Measurements from ENCODE around the gene HSPA8. TPM values are rescaled to one million over a fixed set of nuclear protein-coding genes. Genes with fewer than 3 reads are reported as not detected.

HSPA8 gene
- total RNA-seq, 2 experiments from 2014 or later: 1,029 to 1,909 TPM

DNA sequence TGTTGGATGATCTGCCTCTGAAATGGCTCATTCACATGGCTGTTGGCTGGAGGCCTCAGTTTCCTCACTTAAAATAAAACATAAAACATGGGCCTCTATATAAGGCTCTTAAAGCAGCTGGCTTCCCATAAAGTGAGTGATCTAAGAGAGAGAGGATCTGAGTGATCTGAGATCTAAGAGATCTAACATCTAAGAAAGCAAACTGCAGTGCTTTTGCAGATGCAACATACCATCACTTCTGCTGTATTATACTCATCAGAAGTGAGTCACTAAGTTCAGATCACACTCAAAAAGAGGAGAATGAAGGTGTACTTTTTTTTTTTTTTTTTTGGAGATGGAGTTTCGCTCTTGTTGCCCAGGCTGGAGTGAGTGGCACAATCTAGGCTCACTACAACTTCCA, 18.1 kb upstream of the HSPA8 start:
- H3K27ac ChIP-seq (ENCODE audit: low read depth, low read length, poor library complexity, severe bottlenecking): no peak overlapping the region
- H3K36me3 ChIP-seq (ENCODE audit: insufficient read depth, low read length): no peaks in the 10 kb centered on the region
- CTCF ChIA-PET (ENCODE audit: unreplicated experiment): no interaction called here
- H4K20me1 ChIP-seq (ENCODE audit: insufficient read depth, low read length): no peaks in the 10 kb centered on the region
- BruUV-seq (replicated peaks): no TSS peak
- H3K4me2 ChIP-seq (ENCODE audit: low read length): no peak overlapping the region
- no peaks in the 10 kb centered on the region for H3K4me1 ChIP-seq (ENCODE audit: insufficient read depth, low read length, poor library complexity, severe bottlenecking)
- no peak overlapping the region for H2AFZ ChIP-seq (ENCODE audit: low read length)
- DNase-seq (ENCODE audit: low spot score): no peak
- no peaks in the 10 kb centered on the region for H3K79me2 ChIP-seq (ENCODE audit: insufficient read depth, low read depth, low read length)
- no peaks in the 10 kb centered on the region for H3K9me2 ChIP-seq (ENCODE audit: insufficient read depth, low read length)
- H3K4me3 ChIP-seq (ENCODE audit: low read depth, low read length, poor library complexity, severe bottlenecking): no peak overlapping the region
- TF ChIP-seq, protein P1, sequence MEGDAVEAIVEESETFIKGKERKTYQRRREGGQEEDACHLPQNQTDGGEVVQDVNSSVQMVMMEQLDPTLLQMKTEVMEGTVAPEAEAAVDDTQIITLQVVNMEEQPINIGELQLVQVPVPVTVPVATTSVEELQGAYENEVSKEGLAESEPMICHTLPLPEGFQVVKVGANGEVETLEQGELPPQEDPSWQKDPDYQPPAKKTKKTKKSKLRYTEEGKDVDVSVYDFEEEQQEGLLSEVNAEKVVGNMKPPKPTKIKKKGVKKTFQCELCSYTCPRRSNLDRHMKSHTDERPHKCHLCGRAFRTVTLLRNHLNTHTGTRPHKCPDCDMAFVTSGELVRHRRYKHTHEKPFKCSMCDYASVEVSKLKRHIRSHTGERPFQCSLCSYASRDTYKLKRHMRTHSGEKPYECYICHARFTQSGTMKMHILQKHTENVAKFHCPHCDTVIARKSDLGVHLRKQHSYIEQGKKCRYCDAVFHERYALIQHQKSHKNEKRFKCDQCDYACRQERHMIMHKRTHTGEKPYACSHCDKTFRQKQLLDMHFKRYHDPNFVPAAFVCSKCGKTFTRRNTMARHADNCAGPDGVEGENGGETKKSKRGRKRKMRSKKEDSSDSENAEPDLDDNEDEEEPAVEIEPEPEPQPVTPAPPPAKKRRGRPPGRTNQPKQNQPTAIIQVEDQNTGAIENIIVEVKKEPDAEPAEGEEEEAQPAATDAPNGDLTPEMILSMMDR (conservative IDR thresholded peaks at IDR 0.05; ENCODE audit: low read length): no peak
- TF ChIP-seq EZH2phosphoT487 (IDR thresholded peaks at IDR 0.05; ENCODE audit: borderline replicate concordance, low read depth, low read length): no peak
- intact Hi-C loops (cut with micrococcal nuclease; ENCODE audit: unreplicated experiment): no loop called here
- POLR2A ChIA-PET: no interaction called here
- no peaks in the 10 kb centered on the region for H3K9me3 ChIP-seq (ENCODE audit: low read length)

DNA sequence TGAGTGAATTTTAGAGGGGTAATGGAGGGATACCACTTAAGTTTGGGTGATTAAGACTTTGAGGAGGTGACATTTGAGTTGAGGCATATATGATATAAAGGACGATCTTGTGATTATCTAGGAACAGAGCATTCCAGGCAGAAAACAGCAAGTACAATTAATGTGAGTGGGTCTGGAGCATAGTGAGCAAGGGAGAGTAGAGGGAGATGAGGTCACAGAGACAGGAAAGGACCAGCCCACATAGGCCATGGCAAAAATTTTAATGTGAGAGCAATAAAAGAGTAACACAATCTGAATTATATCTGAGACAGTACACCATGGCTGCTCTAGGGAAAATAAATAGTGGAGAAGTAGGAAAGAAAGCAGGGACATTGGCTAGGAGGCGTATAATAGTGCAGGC, 14.5 kb upstream of the HSPA8 start:
- Histone ChIP-seq H3K4me2 (ENCODE audit: low read length) (no peak overlapping the region), H3K27ac (ENCODE audit: low read depth, low read length, poor library complexity, severe bottlenecking) (no peak overlapping the region), H3K9me2 (ENCODE audit: insufficient read depth, low read length) (no peaks in the 10 kb centered on the region), H4K20me1 (ENCODE audit: insufficient read depth, low read length) (no peaks in the 10 kb centered on the region), H3K4me3 (ENCODE audit: low read depth, low read length, poor library complexity, severe bottlenecking) (no peak overlapping the region), H3K4me1 (ENCODE audit: insufficient read depth, low read length, poor library complexity, severe bottlenecking) (peaks cover 5% of the 10 kb centered on the region), H3K36me3 (ENCODE audit: insufficient read depth, low read length) (no peaks in the 10 kb centered on the region), H2AFZ (ENCODE audit: low read length) (no peak overlapping the region), H3K9me3 (ENCODE audit: low read length) (no peaks in the 10 kb centered on the region), H3K79me2 (ENCODE audit: insufficient read depth, low read depth, low read length) (no peaks in the 10 kb centered on the region)
- ChIA-PET POLR2A (no interaction called here), CTCF (ENCODE audit: unreplicated experiment) (no interaction called here)
- BruUV-seq (replicated peaks): no TSS peak
- TF ChIP-seq, protein P1 (conservative IDR thresholded peaks at IDR 0.05; ENCODE audit: low read length): no peak
- TF ChIP-seq EZH2phosphoT487 (IDR thresholded peaks at IDR 0.05; ENCODE audit: borderline replicate concordance, low read depth, low read length): no peak
- intact Hi-C loops (cut with micrococcal nuclease; ENCODE audit: unreplicated experiment): no loop called here
- DNase-seq (ENCODE audit: low spot score): no peak

DNA sequence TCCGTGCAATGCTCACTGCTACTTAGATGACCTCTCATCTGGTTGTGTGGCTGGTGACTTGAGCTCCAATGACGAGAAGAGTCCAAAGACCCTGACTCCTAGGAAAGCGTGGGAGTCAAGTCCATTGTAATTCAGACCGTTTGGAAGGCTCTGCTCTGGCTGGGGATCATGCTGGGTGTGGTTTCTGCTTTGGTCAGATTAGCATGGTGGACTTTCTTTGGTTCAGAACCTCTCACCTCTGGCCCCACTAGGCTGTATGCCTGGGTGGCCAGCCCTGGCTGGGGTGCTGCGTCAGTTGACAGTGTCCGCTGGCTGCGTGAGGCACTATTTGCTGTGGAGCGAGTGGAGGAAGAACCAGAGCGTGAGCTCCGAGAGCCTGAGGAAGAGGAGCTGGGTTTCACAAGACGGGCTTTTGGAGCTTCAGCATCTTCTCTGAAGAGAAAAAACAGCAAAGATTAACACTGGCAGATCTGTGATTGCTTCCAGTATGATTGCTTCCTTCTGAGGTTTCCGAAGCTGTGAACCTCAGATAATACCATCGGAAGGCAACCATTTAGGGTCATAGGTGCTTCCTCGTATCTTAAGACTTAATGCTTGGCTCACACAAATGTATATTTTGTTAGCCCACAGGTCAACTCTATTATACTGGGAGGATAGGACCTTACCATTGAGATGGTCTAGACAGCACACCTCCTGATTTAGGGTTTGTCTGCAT, 11.6 kb upstream of the HSPA8 start:
- no peaks in the 10 kb centered on the region for H4K20me1 ChIP-seq (ENCODE audit: insufficient read depth, low read length)
- no peaks in the 10 kb centered on the region for H3K9me2 ChIP-seq (ENCODE audit: insufficient read depth, low read length)
- H2AFZ ChIP-seq (ENCODE audit: low read length): no peak overlapping the region
- peaks cover 4% of the 10 kb centered on the region; the same call in 1 of the 2 replicates for H3K79me2 ChIP-seq (ENCODE audit: insufficient read depth, low read depth, low read length)
- no TSS peak for BruUV-seq (replicated peaks)
- no peak overlapping the region for H3K27ac ChIP-seq (ENCODE audit: low read depth, low read length, poor library complexity, severe bottlenecking)
- ChIA-PET POLR2A (interaction anchor here (0.9 kb wide), 1 partner anchor 8 kb away, joined by 3 read pairs; no protein-coding TSS in a partner anchor), CTCF (ENCODE audit: unreplicated experiment) (no interaction called here)
- TF ChIP-seq, protein P1 (conservative IDR thresholded peaks at IDR 0.05; ENCODE audit: low read length): no peak
- TF ChIP-seq EZH2phosphoT487 (IDR thresholded peaks at IDR 0.05; ENCODE audit: borderline replicate concordance, low read depth, low read length): no peak
- DNase-seq (ENCODE audit: low spot score): no peak
- no peaks in the 10 kb centered on the region for H3K9me3 ChIP-seq (ENCODE audit: low read length)
- H3K36me3 ChIP-seq (ENCODE audit: insufficient read depth, low read length): no peaks in the 10 kb centered on the region
- intact Hi-C loops (cut with micrococcal nuclease; ENCODE audit: unreplicated experiment): no loop called here
- H3K4me3 ChIP-seq (ENCODE audit: low read depth, low read length, poor library complexity, severe bottlenecking): no peak overlapping the region
- H3K4me1 ChIP-seq (ENCODE audit: insufficient read depth, low read length, poor library complexity, severe bottlenecking): peaks cover 33% of the 10 kb centered on the region
- H3K4me2 ChIP-seq (ENCODE audit: low read length): no peak overlapping the region

Measured in OCI-LY7 (cell line).